Keratinocyte (primary cell): ENCODE measurements around the gene SFXN1. TPM values are rescaled to one million over a fixed set of nuclear protein-coding genes. Genes with fewer than 3 reads are reported as not detected.

Experiments
- DNase-seq: peaks from one replicate; pipeline ENCODE4 v3.0.0-alpha.2; 2011; ENCODE audit warnings: low read depth, missing footprints, low spot score
- FAIRE-seq: peaks from 2 replicates; lab custom pipeline; 2011; peaks lifted over from hg19 to GRCh38; lab: Jason Lieb, UNC
- H2AFZ ChIP-seq: 2 replicates; pipeline ENCODE4 v1.6.0; 2012; ENCODE audit warnings: low read length, control low read depth, inconsistent platforms; ENCODE audit not compliant: control insufficient read depth
- H3K27ac ChIP-seq: 2 replicates; pipeline ENCODE4 v1.5.1; 2011; ENCODE audit warnings: low read length; ENCODE audit not compliant: control insufficient read depth, insufficient read depth
- H3K27me3 ChIP-seq: 3 replicates; pipeline ENCODE4 v1.6.0; 2011; ENCODE audit warnings: low read length; ENCODE audit not compliant: control insufficient read depth, insufficient read depth; ENCODE audit errors: extremely low read depth
- H3K36me3 ChIP-seq, 2 experiments: 2 replicates in 1 of 2; 3 replicates in 1 of 2; pipeline ENCODE4 v1.5.1; 2011; ENCODE audit warnings: low read length in 2 of 2, mild to moderate bottlenecking in 1 of 2; ENCODE audit not compliant: control insufficient read depth in 2 of 2, insufficient read depth in 2 of 2; ENCODE audit errors: extremely low read depth in 1 of 2
- H3K4me1 ChIP-seq: 3 replicates; pipeline ENCODE4 v1.5.1; 2011; ENCODE audit warnings: low read length; ENCODE audit not compliant: control insufficient read depth, insufficient read depth; ENCODE audit errors: extremely low read depth
- H3K4me2 ChIP-seq: 3 replicates; pipeline ENCODE4 v1.6.0; 2011; ENCODE audit warnings: low read depth, low read length; ENCODE audit not compliant: control insufficient read depth, insufficient read depth; ENCODE audit errors: extremely low read depth
- H3K4me3 ChIP-seq, 3 experiments: fragments of 200-600 bp in 1 of 3; sonication (generic) in 1 of 3; 2 replicates in 2 of 3; 3 replicates in 1 of 3; pipeline ENCODE4 v1.5.1; 2011 to 2016; ENCODE audit warnings: low read length in 3 of 3, mild to moderate bottlenecking in 3 of 3, control low read depth in 2 of 3, inconsistent platforms in 1 of 3, low read depth in 1 of 3, mixed read lengths in 1 of 3, mixed run types in 1 of 3, moderate library complexity in 1 of 3; ENCODE audit not compliant: control insufficient read depth in 2 of 3, insufficient read depth in 2 of 3; ENCODE audit errors: extremely low read depth in 1 of 3
- H3K79me2 ChIP-seq: 2 replicates; pipeline ENCODE4 v1.6.0; 2012; ENCODE audit warnings: low read length; ENCODE audit not compliant: control insufficient read depth, insufficient read depth
- H3K9ac ChIP-seq: 3 replicates; pipeline ENCODE4 v1.6.0; 2011; ENCODE audit warnings: low read length; ENCODE audit not compliant: control insufficient read depth, insufficient read depth; ENCODE audit errors: extremely low read depth
- H3K9me1 ChIP-seq: 3 replicates; pipeline ENCODE4 v1.6.0; 2011; ENCODE audit warnings: low read length; ENCODE audit not compliant: control insufficient read depth, insufficient read depth; ENCODE audit errors: extremely low read depth
- H3K9me3 ChIP-seq: 2 replicates; pipeline ENCODE4 v1.5.1; 2012; ENCODE audit warnings: low read depth, low read length; ENCODE audit not compliant: control insufficient read depth
- H4K20me1 ChIP-seq: 3 replicates; pipeline ENCODE4 v1.6.0; 2011; ENCODE audit warnings: low read length; ENCODE audit not compliant: control insufficient read depth, insufficient read depth; ENCODE audit errors: extremely low read depth
- CTCF ChIP-seq, 3 experiments: IDR thresholded peaks in 1 of 3; conservative IDR thresholded peaks in 1 of 3; optimal IDR thresholded peaks in 1 of 3; 2 replicates in 2 of 3; 3 replicates in 1 of 3; pipeline versions ENCODE3 to v1.5.1; 2011; ENCODE audit warnings: low read length in 3 of 3, mild to moderate bottlenecking in 3 of 3, moderate library complexity in 2 of 3, control low read depth in 1 of 3, inconsistent platforms in 1 of 3; ENCODE audit not compliant: insufficient read depth in 2 of 3; ENCODE audit errors: extremely low read depth in 1 of 3
- EZH2 ChIP-seq: IDR thresholded peaks from one replicate; pipeline ENCODE4 v1.6.1; 2012; ENCODE audit warnings: inconsistent platforms, mild to moderate bottlenecking, low read length, moderate library complexity
- dilution Hi-C: fragments of 300-500 bp; cut with MboI; formaldehyde crosslinking; loops from one replicate; pipeline ENCODE4 v1.7.0; 2020; ENCODE audit warnings: low sequenced_read_pairs; ENCODE audit not compliant: extremely low pct_ligation_motif_present
- polyA plus RNA-seq, 5 experiments: library from polyadenylated mRNA; depleted of rRNA in 3 of 5; stranded (reverse) in 3 of 5; stranded (forward) in 1 of 5; unstranded in 1 of 5; fragments of >200 nt; gene quantifications; 1 replicate in 1 of 5; 2 replicates in 3 of 5; 3 replicates in 1 of 5; pipeline versions ENCODE4 v1.2.1 to v1.2.3, GENCODE V29; 2011 to 2012; ENCODE audit warnings: missing spikeins in 2 of 5, low read depth in 1 of 5, low replicate concordance in 1 of 5

The SFXN1 gene
- polyA plus RNA-seq, 1 donor (not counting 4 experiments of a cell fraction or from before 2014, with no cell fraction given): 80.8 TPM

DNA sequence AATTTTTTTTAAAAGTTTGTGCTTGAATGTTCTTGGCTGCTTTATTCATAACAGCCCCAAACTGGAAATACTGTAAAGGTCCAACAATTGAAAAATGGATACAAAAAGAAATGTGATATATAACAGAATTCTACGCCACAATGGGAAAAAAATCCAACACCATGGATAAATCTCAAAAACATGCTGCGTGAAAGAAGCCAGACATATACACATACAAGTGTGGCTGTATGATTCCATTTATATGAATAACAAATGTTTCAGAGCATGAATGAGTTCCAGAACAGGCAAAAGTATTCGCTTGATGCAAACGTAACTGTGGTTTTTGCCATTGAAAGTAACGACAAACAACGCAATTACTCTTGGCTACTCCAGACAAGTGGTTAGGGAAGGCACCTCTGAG lies 7.2 kb upstream of the SFXN1 start:
- FAIRE-seq (no peak), DNase-seq (no peak)
- dilution Hi-C loops: no loop called here
- no peak for TF ChIP-seq EZH2
- no peak for TF ChIP-seq CTCF (optimal IDR thresholded peaks at IDR 0.05 in 1 of 3, IDR thresholded peaks at IDR 0.05 in 1 of 3, conservative IDR thresholded peaks at IDR 0.05 in 1 of 3; ENCODE audit: extremely low read depth in 1 of 3, insufficient read depth in 2 of 3, low read length in 3 of 3)
- H4K20me1 ChIP-seq: no peaks in the 10 kb centered on the region
- H2AFZ ChIP-seq: no peak overlapping the region
- H3K4me2 ChIP-seq: no peak overlapping the region
- peaks cover 9% of the 10 kb centered on the region for H3K4me1 ChIP-seq
- no peaks in the 10 kb centered on the region for H3K9me3 ChIP-seq
- H3K27ac ChIP-seq: no peak overlapping the region
- H3K27me3 ChIP-seq: no peaks in the 10 kb centered on the region
- H3K9me1 ChIP-seq: no peaks in the 10 kb centered on the region
- H3K9ac ChIP-seq: no peak overlapping the region
- H3K79me2 ChIP-seq: no peaks in the 10 kb centered on the region
- no peaks in the 10 kb centered on the region for H3K36me3 ChIP-seq
- H3K4me3 ChIP-seq: no peak overlapping the region

DNA sequence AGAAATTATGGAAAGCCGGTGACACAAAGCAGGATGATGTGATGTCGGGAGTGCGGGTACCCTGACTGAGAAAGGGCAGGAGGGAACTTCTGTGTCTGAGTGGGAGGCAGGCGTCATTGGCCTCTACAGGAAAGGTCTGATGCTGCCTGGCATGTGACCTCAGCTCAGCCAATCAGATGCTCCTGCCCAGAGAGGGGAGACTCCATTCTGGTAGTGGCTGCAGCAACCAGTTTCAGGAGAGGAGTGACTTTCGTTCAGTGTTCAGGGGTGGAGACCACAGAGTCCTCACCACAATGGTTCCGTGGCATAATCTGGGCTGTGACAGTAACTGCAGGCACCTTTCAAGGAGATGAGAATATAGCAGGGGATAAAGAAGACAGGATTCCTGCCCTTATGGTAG lies 6.7 kb upstream of the SFXN1 start:
- H3K4me3 ChIP-seq: no peak overlapping the region
- no peaks in the 10 kb centered on the region for H3K79me2 ChIP-seq
- no peak overlapping the region for H3K27ac ChIP-seq
- H3K27me3 ChIP-seq: no peaks in the 10 kb centered on the region
- dilution Hi-C loops: no loop called here
- H2AFZ ChIP-seq: no peak overlapping the region
- peaks cover 11% of the 10 kb centered on the region for H3K4me1 ChIP-seq
- no peaks in the 10 kb centered on the region for H4K20me1 ChIP-seq
- FAIRE-seq (no peak), DNase-seq (no peak)
- H3K36me3 ChIP-seq: no peaks in the 10 kb centered on the region
- no peak overlapping the region for H3K9ac ChIP-seq
- no peak for TF ChIP-seq CTCF (optimal IDR thresholded peaks at IDR 0.05 in 1 of 3, IDR thresholded peaks at IDR 0.05 in 1 of 3, conservative IDR thresholded peaks at IDR 0.05 in 1 of 3; ENCODE audit: extremely low read depth in 1 of 3, insufficient read depth in 2 of 3, low read length in 3 of 3)
- TF ChIP-seq EZH2: no peak
- H3K4me2 ChIP-seq: no peak overlapping the region
- no peaks in the 10 kb centered on the region for H3K9me3 ChIP-seq
- H3K9me1 ChIP-seq: no peaks in the 10 kb centered on the region
